PC-9 (cell line): Measurements from ENCODE around the gene ABCB8. TPM values are rescaled to one million over a fixed set of nuclear protein-coding genes. Genes with fewer than 3 reads are reported as not detected.

ENCODE experiments used
- BruUV-seq: library from RNA; stranded (reverse); fragments of 400-500 nt; replicated peaks from 2 replicates; lab custom pipeline; 2021; lab: Mats Ljungman, UMichigan
- CTCF ChIA-PET: fragments of 300-600 bp; sonication (Branson Sonifier 250); formaldehyde crosslinking; loops from one replicate; lab custom pipeline; 2022; ENCODE audit warnings: antibody characterized with exemption; lab: Charles Lee
- POLR2A ChIA-PET: fragments of 300-600 bp; sonication (Branson Sonifier 250); formaldehyde crosslinking; loops from one replicate; lab custom pipeline; 2022; ENCODE audit warnings: antibody characterized with exemption; ENCODE audit not compliant: unreplicated experiment; lab: Charles Lee
- DNase-seq, 2 experiments: peaks; one replicate each; pipeline versions ENCODE4 v3.0.0 to v3.0.0-alpha.2; 2015 to 2022; ENCODE audit warnings: mixed read lengths in 1 of 2
- H2AFZ ChIP-seq: fragments of 200-600 bp; sonication (generic); 2 replicates; pipeline ENCODE4 v1.8.1; 2017; ENCODE audit warnings: antibody characterized with exemption
- H3F3A ChIP-seq: fragments of 200-600 bp; sonication (generic); 2 replicates; pipeline ENCODE4 v1.8.1; 2017; ENCODE audit warnings: antibody characterized with exemption, mild to moderate bottlenecking, low read depth; ENCODE audit not compliant: insufficient read depth
- H3K27ac ChIP-seq: fragments of 200-600 bp; sonication (generic); 2 replicates; pipeline ENCODE4 v1.6.1; 2016; ENCODE audit warnings: mixed run types
- H3K27me3 ChIP-seq: fragments of 200-600 bp; sonication (generic); 2 replicates; pipeline ENCODE4 v1.6.1; 2016; ENCODE audit warnings: low read depth, mixed run types; ENCODE audit not compliant: insufficient read depth
- H3K36me3 ChIP-seq: fragments of 200-600 bp; sonication (generic); 2 replicates; pipeline ENCODE4 v1.6.1; 2016; ENCODE audit warnings: low read depth, mixed run types
- H3K4me1 ChIP-seq: fragments of 200-600 bp; sonication (generic); replicated peaks from 2 replicates; pipeline ENCODE4 v1.6.1; 2016; ENCODE audit warnings: mixed run types; ENCODE audit not compliant: insufficient read depth
- H3K4me2 ChIP-seq: fragments of 200-600 bp; sonication (generic); 2 replicates; pipeline ENCODE4 v1.6.1; 2017; ENCODE audit warnings: mixed run types
- H3K4me3 ChIP-seq: fragments of 200-600 bp; sonication (generic); 2 replicates; pipeline ENCODE4 v1.6.1; 2016; ENCODE audit warnings: mixed run types
- H3K79me2 ChIP-seq: fragments of 200-600 bp; sonication (generic); 2 replicates; pipeline ENCODE4 v1.6.1; 2017; ENCODE audit warnings: low read depth, mixed run types
- H3K9me2 ChIP-seq: fragments of 200-600 bp; sonication (generic); 2 replicates; pipeline ENCODE4 v1.8.1; 2017; ENCODE audit warnings: mild to moderate bottlenecking; ENCODE audit not compliant: insufficient read depth
- H3K9me3 ChIP-seq: fragments of 200-600 bp; sonication (generic); 2 replicates; pipeline ENCODE4 v1.8.1; 2016; ENCODE audit warnings: low read depth; ENCODE audit not compliant: insufficient read depth
- H4K20me1 ChIP-seq: fragments of 200-600 bp; sonication (generic); 2 replicates; pipeline ENCODE4 v1.8.1; 2017; ENCODE audit not compliant: insufficient read depth
- CTCF ChIP-seq: fragments of 200-600 bp; sonication (generic); conservative IDR thresholded peaks from 2 replicates; pipeline ENCODE4 v1.6.1; 2017; ENCODE audit warnings: mixed run types, antibody characterized with exemption, mild to moderate bottlenecking, moderate library complexity
- EZH2 ChIP-seq: fragments of 200-600 bp; sonication (generic); IDR thresholded peaks from 2 replicates; pipeline ENCODE4 v1.8.0; 2017; ENCODE audit warnings: antibody characterized with exemption, low read depth
- intact Hi-C: fragments of 100-400 bp; cut with micrococcal nuclease; formaldehyde crosslinking; loops from one replicate; pipeline ENCODE4 v1.10.0; 2022; ENCODE audit not compliant: unreplicated experiment
- total RNA-seq: library from RNA; stranded (reverse); gene quantifications from 2 replicates; pipeline ENCODE4 v1.2.3, GENCODE V29; 2021

ABCB8 gene
- total RNA-seq, 1 experiment from 2014 or later, result 61.9 TPM

GRCh38 chr7:151070574-151070960, 42.3 kb downstream of the ABCB8 start:
- H3K79me2 ChIP-seq, result no peaks in the 10 kb centered on the region
- H3K27me3 ChIP-seq, result no peaks in the 10 kb centered on the region
- no peak overlapping the region for H3K27ac ChIP-seq
- no TSS peak for BruUV-seq
- intact Hi-C loops, result no loop called here
- peaks cover 6% of the 10 kb centered on the region; the same call in 1 of the 2 replicates for H3F3A ChIP-seq
- ChIA-PET CTCF (no interaction called here), POLR2A (no interaction called here)
- H3K4me2 ChIP-seq, result no peak overlapping the region
- peaks cover 4% of the 10 kb centered on the region for H4K20me1 ChIP-seq
- H2AFZ ChIP-seq, result no peak overlapping the region
- no peak overlapping the region for H3K4me3 ChIP-seq
- no peak for TF ChIP-seq EZH2
- no peak for TF ChIP-seq CTCF
- H3K9me2 ChIP-seq, result no peaks in the 10 kb centered on the region
- peaks cover 24% of the 10 kb centered on the region for H3K36me3 ChIP-seq
- no peak for DNase-seq
- H3K4me1 ChIP-seq, result no peaks in the 10 kb centered on the region
- H3K9me3 ChIP-seq, result no peaks in the 10 kb centered on the region

DNA sequence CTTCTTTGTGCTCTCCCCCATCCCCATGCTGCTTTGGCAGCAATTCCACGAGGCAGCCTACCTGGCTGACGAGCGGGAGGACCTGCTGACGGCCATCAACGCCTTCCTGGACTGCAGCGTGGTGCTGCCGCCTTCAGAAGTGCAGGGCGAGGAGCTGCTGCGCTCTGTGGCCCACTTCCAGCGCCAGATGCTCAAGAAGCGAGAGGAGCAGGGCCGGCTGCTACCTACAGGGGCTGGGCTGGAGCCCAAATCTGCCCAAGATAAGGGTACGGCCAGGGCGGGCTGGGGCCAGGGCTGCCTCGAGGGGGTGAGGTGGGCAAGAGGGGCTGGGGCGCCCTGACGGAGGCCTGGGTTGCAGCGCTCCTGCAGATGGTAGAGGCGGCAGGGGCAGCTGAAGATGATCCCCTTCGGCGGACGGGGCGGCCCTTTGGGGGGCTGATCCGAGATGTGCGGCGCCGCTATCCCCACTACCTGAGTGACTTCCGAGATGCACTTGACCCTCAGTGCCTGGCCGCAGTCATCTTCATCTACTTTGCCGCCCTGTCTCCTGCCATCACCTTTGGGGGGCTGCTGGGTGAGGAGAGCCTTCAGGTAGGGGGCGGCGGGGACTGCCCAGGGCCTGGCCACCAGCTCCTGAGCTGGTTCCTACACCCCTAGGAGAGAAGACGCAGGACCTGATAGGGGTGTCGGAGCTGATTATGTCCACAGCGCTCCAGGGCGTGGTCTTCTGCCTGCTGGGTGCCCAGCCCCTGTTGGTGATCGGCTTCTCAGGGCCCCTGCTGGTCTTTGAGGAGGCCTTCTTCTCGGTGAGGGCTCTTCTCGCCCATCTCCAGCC, 43.0 kb downstream of the ABCB8 start:
- intact Hi-C loops, result no loop called here
- H3K9me2 ChIP-seq, result no peaks in the 10 kb centered on the region
- no peaks in the 10 kb centered on the region for H3K27me3 ChIP-seq
- peaks cover 13% of the 10 kb centered on the region for H3F3A ChIP-seq
- CTCF ChIA-PET, result no interaction called here
- no TSS peak for BruUV-seq
- H4K20me1 ChIP-seq, result no peaks in the 10 kb centered on the region; the same call in 1 of the 2 replicates
- H3K4me1 ChIP-seq, result no peaks in the 10 kb centered on the region
- H3K9me3 ChIP-seq, result no peaks in the 10 kb centered on the region
- no peaks in the 10 kb centered on the region for H3K79me2 ChIP-seq
- H2AFZ ChIP-seq, result no peak overlapping the region
- TF ChIP-seq CTCF, result no peak
- TF ChIP-seq EZH2, result no peak
- POLR2A ChIA-PET, result no interaction called here
- DNase-seq, result no peak
- H3K27ac ChIP-seq, result no peak overlapping the region
- no peak overlapping the region for H3K4me2 ChIP-seq
- H3K36me3 ChIP-seq, result peaks cover 24% of the 10 kb centered on the region
- H3K4me3 ChIP-seq, result no peak overlapping the region

DNA sequence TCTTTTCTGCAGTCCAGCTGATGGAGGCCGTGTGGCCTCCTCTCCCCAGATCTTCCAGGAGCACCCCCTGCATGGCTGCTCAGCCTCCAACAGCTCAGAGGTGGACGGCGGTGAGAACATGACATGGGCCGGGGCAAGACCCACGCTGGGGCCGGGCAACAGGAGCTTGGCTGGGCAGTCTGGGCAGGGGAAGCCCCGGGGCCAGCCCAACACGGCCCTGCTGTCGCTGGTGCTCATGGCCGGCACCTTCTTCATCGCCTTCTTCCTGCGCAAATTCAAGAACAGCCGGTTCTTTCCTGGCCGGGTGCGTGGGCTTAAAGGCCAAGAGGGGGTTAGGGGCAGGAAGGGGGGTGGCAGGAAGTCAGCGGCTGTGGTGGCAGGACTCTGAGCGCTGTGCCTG, 45.7 kb downstream of the ABCB8 start:
- Histone ChIP-seq H3K4me1 (no peaks in the 10 kb centered on the region), H3K4me2 (no peak overlapping the region), H3K36me3 (peaks cover 11% of the 10 kb centered on the region), H3K27me3 (no peaks in the 10 kb centered on the region), H4K20me1 (peaks cover 2% of the 10 kb centered on the region; the same call in 1 of the 2 replicates), H3K9me2 (no peaks in the 10 kb centered on the region), H3K79me2 (peaks cover 5% of the 10 kb centered on the region), H2AFZ (no peak overlapping the region), H3K9me3 (no peaks in the 10 kb centered on the region), H3F3A (peaks cover 37% of the 10 kb centered on the region), H3K27ac (no peak overlapping the region), H3K4me3 (no peak overlapping the region)
- ChIA-PET CTCF (no interaction called here), POLR2A (no interaction called here)
- intact Hi-C loops, result no loop called here
- DNase-seq, result no peak
- BruUV-seq, result no TSS peak
- TF ChIP-seq EZH2 (no peak), CTCF (no peak)
